CD4-positive, alpha-beta T cell treated with Interleukin-21 for 1 hour (primary cell): ENCODE results near the gene POM121.
A peak's percentile ranks its signal among the peaks of the same experiment; 100 is the strongest.
"Not testable (repeated sequence)": the region's sequence is repeated elsewhere in the genome, so short reads cannot be mapped to it uniquely, and the experiment has no call there.

Source experiments
- DNase-seq: peaks from one replicate; pipeline ENCODE4 v3.0.0-alpha.2; 2020

POM121 gene

GRCh38 chr7:72949686-72950085 lies 24.8 kb downstream of the POM121 start:
- not testable (repeated sequence) for DNase-seq

- DNase-seq: not testable (repeated sequence)
Observed at GRCh38 chr7:72950432-72950831, 25.5 kb downstream of the POM121 start.

- DNase-seq: not testable (repeated sequence)
Observed at GRCh38 chr7:72953901-72954562, 29.1 kb downstream of the POM121 start.

GRCh38 chr7:72954563-72955198 lies 29.8 kb downstream of the POM121 start:
- DNase-seq: peak; percentile 25

GRCh38 chr7:72960029-72960428 lies 35.1 kb downstream of the POM121 start:
- DNase-seq: not testable (repeated sequence)

GRCh38 chr7:72960626-72961345 lies 35.9 kb downstream of the POM121 start:
- not testable (repeated sequence) for DNase-seq

GRCh38 chr7:72961346-72961650 lies 36.4 kb downstream of the POM121 start:
- not testable (repeated sequence) for DNase-seq

- not testable (repeated sequence) for DNase-seq
Observed at GRCh38 chr7:72963056-72963455, 38.2 kb downstream of the POM121 start.

GRCh38 chr7:72965186-72965975 lies 40.5 kb downstream of the POM121 start:
- DNase-seq: not testable (repeated sequence)

- DNase-seq: not testable (repeated sequence)
Observed at GRCh38 chr7:72966892-72967291, 42.0 kb downstream of the POM121 start.

- DNase-seq: not testable (repeated sequence)
Observed at GRCh38 chr7:72968980-72969516, 44.2 kb downstream of the POM121 start, which contains the start of gene TRIM74. TSS of gene TRIM74 (minus strand) at chr7:72969466. CDS start at chr7:72966157, 3,309 bp downstream.

GRCh38 chr7:72969688-72970087 lies 44.8 kb downstream of the POM121 start:
- not testable (repeated sequence) for DNase-seq

GRCh38 chr7:72971505-72971904 lies 46.6 kb downstream of the POM121 start:
- DNase-seq: not testable (repeated sequence)

GRCh38 chr7:72974781-72975180 lies 49.9 kb downstream of the POM121 start:
- DNase-seq: not testable (repeated sequence)

GRCh38 chr7:72975656-72976286 lies 50.9 kb downstream of the POM121 start:
- DNase-seq: not testable (repeated sequence)

GRCh38 chr7:72976434-72976833 lies 51.5 kb downstream of the POM121 start:
- DNase-seq: not testable (repeated sequence)

GRCh38 chr7:72980382-72980781 lies 55.5 kb downstream of the POM121 start:
- not testable (repeated sequence) for DNase-seq

- DNase-seq: not testable (repeated sequence)
Observed at GRCh38 chr7:72982084-72982483, 57.2 kb downstream of the POM121 start.

- not testable (repeated sequence) for DNase-seq
Observed at GRCh38 chr7:72990146-72990913, 65.4 kb downstream of the POM121 start.

- not testable (repeated sequence) for DNase-seq
Observed at GRCh38 chr7:72995484-72995883, 70.6 kb downstream of the POM121 start.

- not testable (repeated sequence) for DNase-seq
Observed at GRCh38 chr7:72997447-72997846, 72.6 kb downstream of the POM121 start.
